Measurements from ENCODE around the gene ARHGEF26. TPM values are rescaled to one million over a fixed set of nuclear protein-coding genes. Genes with fewer than 3 reads are reported as not detected.
A peak's percentile ranks its signal among the peaks of the same experiment; 100 is the strongest.

Gene ARHGEF26
- total and polyA plus RNA-seq, 7 donors: 2.3 to 125 (median 48.4) TPM

- no peak overlapping the region for H3K27ac ChIP-seq
- whole genome bisulfite sequencing, 2 donors: 94 to 96% methylated on average over 2 of the region's 2 CpGs
- no peak for TF ChIP-seq CTCF (IDR thresholded peaks at IDR 0.05)
- no peak for TF ChIP-seq POLR2AphosphoS5 (IDR thresholded peaks at IDR 0.05)
- no peak for TF ChIP-seq POLR2A (IDR thresholded peaks at IDR 0.05)
- TF ChIP-seq EP300 (IDR thresholded peaks at IDR 0.05): no peak
- no peaks in the 10 kb centered on the region for H3K9me3 ChIP-seq
- no peak overlapping the region for H3K4me3 ChIP-seq
- intact Hi-C loops (cut with DNase I): no loop called here
- H3K4me1 ChIP-seq: peaks cover 0 to 20% (median 15%) of the 10 kb centered on the region in 4 donors
- no peaks in the 10 kb centered on the region for H3K27me3 ChIP-seq
- H3K36me3 ChIP-seq: no peaks in the 10 kb centered on the region
- no peak for DNase-seq
Measured at GRCh38 chr3:154101250-154101649, 19.9 kb upstream of the ARHGEF26 start.

GRCh38 chr3:154102225-154102624 is 19.0 kb upstream of the ARHGEF26 start:
- Histone ChIP-seq H3K4me3 (no peak overlapping the region), H3K4me1 (peaks cover 0 to 17% (median 15%) of the 10 kb centered on the region in 4 donors), H3K27ac (no peak overlapping the region), H3K36me3 (no peaks in the 10 kb centered on the region), H3K27me3 (no peaks in the 10 kb centered on the region), H3K9me3 (no peaks in the 10 kb centered on the region)
- intact Hi-C loops (cut with DNase I): no loop called here
- WGBS, 2 donors: 94 to 96% methylated on average over 1 of the region's 1 CpG
- TF ChIP-seq POLR2A (IDR thresholded peaks at IDR 0.05) (no peak), POLR2AphosphoS5 (IDR thresholded peaks at IDR 0.05) (no peak), EP300 (IDR thresholded peaks at IDR 0.05) (no peak), CTCF (IDR thresholded peaks at IDR 0.05) (no peak)
- no peak for DNase-seq

- H3K27ac ChIP-seq: peak overlapping the region in 2 of 4 donors; percentile 8 to 46
- H3K4me3 ChIP-seq: no peak overlapping the region
- no peak for TF ChIP-seq POLR2A (IDR thresholded peaks at IDR 0.05)
- no peak for TF ChIP-seq POLR2AphosphoS5 (IDR thresholded peaks at IDR 0.05)
- TF ChIP-seq CTCF (IDR thresholded peaks at IDR 0.05): no peak
- no peak for TF ChIP-seq EP300 (IDR thresholded peaks at IDR 0.05)
- H3K27me3 ChIP-seq: no peaks in the 10 kb centered on the region
- no peaks in the 10 kb centered on the region for H3K36me3 ChIP-seq
- 41 to 68% methylated on average over 4 of the region's 4 CpGs for WGBS, 2 donors
- H3K4me1 ChIP-seq: peaks cover 0 to 8% (median 7%) of the 10 kb centered on the region in 4 donors
- intact Hi-C loops (cut with DNase I): no loop called here
- H3K9me3 ChIP-seq: no peaks in the 10 kb centered on the region
- no peak for DNase-seq
Measured at GRCh38 chr3:154105218-154105975, 15.8 kb upstream of the ARHGEF26 start.

GRCh38 chr3:154111365-154111935 is 9.7 kb upstream of the ARHGEF26 start:
- TF ChIP-seq POLR2A (IDR thresholded peaks at IDR 0.05): no peak
- no peak for TF ChIP-seq EP300 (IDR thresholded peaks at IDR 0.05)
- TF ChIP-seq POLR2AphosphoS5 (IDR thresholded peaks at IDR 0.05): no peak
- Histone ChIP-seq H3K27me3 (no peaks in the 10 kb centered on the region), H3K4me1 (peaks cover 0 to 17% (median 15%) of the 10 kb centered on the region in 4 donors), H3K27ac (peak overlapping the region in 1 of 4 donors; percentile 54), H3K9me3 (no peaks in the 10 kb centered on the region), H3K36me3 (no peaks in the 10 kb centered on the region), H3K4me3 (no peak overlapping the region)
- DNase-seq: no peak
- intact Hi-C loops (cut with DNase I): no loop called here
- WGBS, 2 donors: 72 to 78% methylated on average over 4 of the region's 4 CpGs

GRCh38 chr3:154112146-154112852 is 8.9 kb upstream of the ARHGEF26 start:
- intact Hi-C loops (cut with DNase I): no loop called here
- Histone ChIP-seq H3K4me1 (peaks cover 0 to 17% (median 15%) of the 10 kb centered on the region in 4 donors), H3K9me3 (no peaks in the 10 kb centered on the region), H3K4me3 (no peak overlapping the region), H3K36me3 (no peaks in the 10 kb centered on the region), H3K27me3 (no peaks in the 10 kb centered on the region), H3K27ac (peak overlapping the region in 1 of 4 donors; percentile 54)
- no peak for DNase-seq
- TF ChIP-seq CTCF (IDR thresholded peaks at IDR 0.05) (no peak), EP300 (IDR thresholded peaks at IDR 0.05) (no peak), POLR2A (IDR thresholded peaks at IDR 0.05) (no peak), POLR2AphosphoS5 (IDR thresholded peaks at IDR 0.05) (no peak)
- 81 to 83% methylated on average over 3 of the region's 3 CpGs for WGBS, 2 donors

Data from sigmoid colon (tissue), 7 donors.